ENCODE results near the gene PHGDH.

Gene PHGDH

GRCh38 chr1:119673171-119673940 is 38.4 kb upstream of the PHGDH start:
- Histone ChIP-seq H3K79me2 (ENCODE audit: control insufficient read depth, insufficient read depth, low read length) (no peaks in the 10 kb centered on the region), H2BK5ac (ENCODE audit: low read length) (peak overlapping the region; percentile 75), H2BK15ac (replicated peaks; ENCODE audit: low read depth) (peak overlapping the region; percentile 74), H3K27ac (ENCODE audit: low read depth, low read length) (peak overlapping the region; percentile 60), H4K8ac (ENCODE audit: low read depth, low read length) (no peak overlapping the region), H3K4me1 (ENCODE audit: control insufficient read depth, low read depth, low read length) (peaks cover 9% of the 10 kb centered on the region), H3K79me1 (ENCODE audit: low read length) (no peaks in the 10 kb centered on the region), H3K27me3 (ENCODE audit: insufficient read depth, low read length, poor library complexity) (no peaks in the 10 kb centered on the region), H3K4me3 (ENCODE audit: low read length) (no peak overlapping the region), H2AK5ac (ENCODE audit: low read length) (no peak overlapping the region), H3K4me2 (ENCODE audit: low read length) (no peak overlapping the region), H3K9ac (ENCODE audit: low read length) (no peak overlapping the region), H4K5ac (ENCODE audit: low read length) (no peak overlapping the region), H3K56ac (ENCODE audit: low read length) (peak overlapping the region; percentile 27), H3K36me3 (ENCODE audit: control insufficient read depth, insufficient read depth, low read length) (no peaks in the 10 kb centered on the region), H3K4ac (ENCODE audit: low read depth, low read length) (no peak overlapping the region), H3K18ac (ENCODE audit: low read length) (peak overlapping the region; percentile 80), H3K23ac (ENCODE audit: low read length) (no peak overlapping the region), H2BK120ac (ENCODE audit: low read depth, low read length) (peak overlapping the region; percentile 93)
- no CpG with 5 or more reads among the region's 4 CpGs for WGBS (ENCODE audit: extremely low coverage, insufficient coverage, low lambda C conversion rate)
- DNase-seq = peak; percentile 56

- DNase-seq = peak; percentile 76
- Histone ChIP-seq H3K9ac (ENCODE audit: low read length) (no peak overlapping the region), H3K4me3 (ENCODE audit: low read length) (no peak overlapping the region), H2BK120ac (ENCODE audit: low read depth, low read length) (peak overlapping the region; percentile 93), H3K18ac (ENCODE audit: low read length) (peak overlapping the region; percentile 80), H3K56ac (ENCODE audit: low read length) (peak overlapping the region; percentile 37), H4K5ac (ENCODE audit: low read length) (peak overlapping the region; percentile 21), H3K79me2 (ENCODE audit: control insufficient read depth, insufficient read depth, low read length) (no peaks in the 10 kb centered on the region), H3K27me3 (ENCODE audit: insufficient read depth, low read length, poor library complexity) (no peaks in the 10 kb centered on the region), H3K36me3 (ENCODE audit: control insufficient read depth, insufficient read depth, low read length) (no peaks in the 10 kb centered on the region), H3K4ac (ENCODE audit: low read depth, low read length) (peak overlapping the region; percentile 36), H2BK15ac (replicated peaks; ENCODE audit: low read depth) (peak overlapping the region; percentile 64), H3K23ac (ENCODE audit: low read length) (no peak overlapping the region), H3K79me1 (ENCODE audit: low read length) (no peaks in the 10 kb centered on the region), H2BK5ac (ENCODE audit: low read length) (peak overlapping the region; percentile 46), H3K4me1 (ENCODE audit: control insufficient read depth, low read depth, low read length) (peaks cover 11% of the 10 kb centered on the region), H2AK5ac (ENCODE audit: low read length) (no peak overlapping the region), H4K8ac (ENCODE audit: low read depth, low read length) (no peak overlapping the region), H3K27ac (ENCODE audit: low read depth, low read length) (peak overlapping the region; percentile 60), H3K4me2 (ENCODE audit: low read length) (no peak overlapping the region)
- WGBS (ENCODE audit: extremely low coverage, insufficient coverage, low lambda C conversion rate) = no CpG with 5 or more reads among the region's 4 CpGs
These were observed 37.6 kb upstream of the PHGDH start for GRCh38 chr1:119674111-119674526.

GRCh38 chr1:119674835-119675289 is 36.9 kb upstream of the PHGDH start:
- WGBS (ENCODE audit: extremely low coverage, insufficient coverage, low lambda C conversion rate) = no CpG with 5 or more reads among the region's 6 CpGs

GRCh38 chr1:119675349-119676345 is 36.1 kb upstream of the PHGDH start:
- peak overlapping the region; percentile 47 for H3K9ac ChIP-seq (ENCODE audit: low read length)
- no peak overlapping the region for H4K8ac ChIP-seq (ENCODE audit: low read depth, low read length)
- no peaks in the 10 kb centered on the region for H3K36me3 ChIP-seq (ENCODE audit: control insufficient read depth, insufficient read depth, low read length)
- H3K23ac ChIP-seq (ENCODE audit: low read length) = no peak overlapping the region
- no peaks in the 10 kb centered on the region for H3K79me2 ChIP-seq (ENCODE audit: control insufficient read depth, insufficient read depth, low read length)
- peak overlapping the region; percentile 90 for H3K18ac ChIP-seq (ENCODE audit: low read length)
- peak overlapping the region; percentile 59 for H3K4me2 ChIP-seq (ENCODE audit: low read length)
- no peak overlapping the region for H3K4me3 ChIP-seq (ENCODE audit: low read length)
- no peak overlapping the region for H2BK15ac ChIP-seq (replicated peaks; ENCODE audit: low read depth)
- DNase-seq = peak; percentile 98
- H3K56ac ChIP-seq (ENCODE audit: low read length) = peak overlapping the region; percentile 74
- H3K4me1 ChIP-seq (ENCODE audit: control insufficient read depth, low read depth, low read length) = peaks cover 15% of the 10 kb centered on the region
- H4K5ac ChIP-seq (ENCODE audit: low read length) = no peak overlapping the region
- H2BK120ac ChIP-seq (ENCODE audit: low read depth, low read length) = no peak overlapping the region
- H3K27ac ChIP-seq (ENCODE audit: low read depth, low read length) = peak overlapping the region; percentile 11
- no peak overlapping the region for H3K4ac ChIP-seq (ENCODE audit: low read depth, low read length)
- H2AK5ac ChIP-seq (ENCODE audit: low read length) = no peak overlapping the region
- no peak overlapping the region for H2BK5ac ChIP-seq (ENCODE audit: low read length)
- WGBS (ENCODE audit: extremely low coverage, insufficient coverage, low lambda C conversion rate) = no CpG with 5 or more reads among the region's 16 CpGs
- H3K27me3 ChIP-seq (ENCODE audit: insufficient read depth, low read length, poor library complexity) = no peaks in the 10 kb centered on the region
- H3K79me1 ChIP-seq (ENCODE audit: low read length) = no peaks in the 10 kb centered on the region

More at GRCh38 chr1:119674835-119675289, 36.9 kb upstream of the PHGDH start:
- H3K4ac ChIP-seq (ENCODE audit: low read depth, low read length) = no peak overlapping the region
- no peak overlapping the region for H4K8ac ChIP-seq (ENCODE audit: low read depth, low read length)
- no peaks in the 10 kb centered on the region for H3K79me1 ChIP-seq (ENCODE audit: low read length)
- DNase-seq = peak; percentile 37
- no peaks in the 10 kb centered on the region for H3K79me2 ChIP-seq (ENCODE audit: control insufficient read depth, insufficient read depth, low read length)
- no peak overlapping the region for H2BK120ac ChIP-seq (ENCODE audit: low read depth, low read length)
- H3K18ac ChIP-seq (ENCODE audit: low read length) = no peak overlapping the region
- H2BK15ac ChIP-seq (replicated peaks; ENCODE audit: low read depth) = no peak overlapping the region
- no peak overlapping the region for H2AK5ac ChIP-seq (ENCODE audit: low read length)
- no peak overlapping the region for H3K23ac ChIP-seq (ENCODE audit: low read length)
- peak overlapping the region; percentile 18 for H3K27ac ChIP-seq (ENCODE audit: low read depth, low read length)
- H3K4me1 ChIP-seq (ENCODE audit: control insufficient read depth, low read depth, low read length) = peaks cover 15% of the 10 kb centered on the region
- H4K5ac ChIP-seq (ENCODE audit: low read length) = no peak overlapping the region
- no peaks in the 10 kb centered on the region for H3K27me3 ChIP-seq (ENCODE audit: insufficient read depth, low read length, poor library complexity)
- no peaks in the 10 kb centered on the region for H3K36me3 ChIP-seq (ENCODE audit: control insufficient read depth, insufficient read depth, low read length)
- H3K4me3 ChIP-seq (ENCODE audit: low read length) = no peak overlapping the region
- no peak overlapping the region for H3K56ac ChIP-seq (ENCODE audit: low read length)
- no peak overlapping the region for H2BK5ac ChIP-seq (ENCODE audit: low read length)
- H3K4me2 ChIP-seq (ENCODE audit: low read length) = no peak overlapping the region
- no peak overlapping the region for H3K9ac ChIP-seq (ENCODE audit: low read length)

GRCh38 chr1:119676571-119677206 is 35.0 kb upstream of the PHGDH start:
- Histone ChIP-seq H3K9ac (ENCODE audit: low read length) (no peak overlapping the region), H3K27ac (ENCODE audit: low read depth, low read length) (no peak overlapping the region), H3K18ac (ENCODE audit: low read length) (no peak overlapping the region), H2BK15ac (replicated peaks; ENCODE audit: low read depth) (no peak overlapping the region), H3K79me1 (ENCODE audit: low read length) (no peaks in the 10 kb centered on the region), H4K5ac (ENCODE audit: low read length) (no peak overlapping the region), H3K23ac (ENCODE audit: low read length) (no peak overlapping the region), H3K27me3 (ENCODE audit: insufficient read depth, low read length, poor library complexity) (no peaks in the 10 kb centered on the region), H3K4me3 (ENCODE audit: low read length) (no peak overlapping the region), H3K4me1 (ENCODE audit: control insufficient read depth, low read depth, low read length) (peaks cover 15% of the 10 kb centered on the region), H3K36me3 (ENCODE audit: control insufficient read depth, insufficient read depth, low read length) (no peaks in the 10 kb centered on the region), H2BK120ac (ENCODE audit: low read depth, low read length) (no peak overlapping the region), H3K4me2 (ENCODE audit: low read length) (no peak overlapping the region), H4K8ac (ENCODE audit: low read depth, low read length) (no peak overlapping the region), H3K56ac (ENCODE audit: low read length) (no peak overlapping the region), H3K4ac (ENCODE audit: low read depth, low read length) (no peak overlapping the region), H2AK5ac (ENCODE audit: low read length) (no peak overlapping the region), H2BK5ac (ENCODE audit: low read length) (no peak overlapping the region), H3K79me2 (ENCODE audit: control insufficient read depth, insufficient read depth, low read length) (no peaks in the 10 kb centered on the region)
- WGBS (ENCODE audit: extremely low coverage, insufficient coverage, low lambda C conversion rate) = no CpG with 5 or more reads among the region's 8 CpGs
- peak; percentile 47 for DNase-seq
